ENCODE results near the gene ERMARD.

DNA sequence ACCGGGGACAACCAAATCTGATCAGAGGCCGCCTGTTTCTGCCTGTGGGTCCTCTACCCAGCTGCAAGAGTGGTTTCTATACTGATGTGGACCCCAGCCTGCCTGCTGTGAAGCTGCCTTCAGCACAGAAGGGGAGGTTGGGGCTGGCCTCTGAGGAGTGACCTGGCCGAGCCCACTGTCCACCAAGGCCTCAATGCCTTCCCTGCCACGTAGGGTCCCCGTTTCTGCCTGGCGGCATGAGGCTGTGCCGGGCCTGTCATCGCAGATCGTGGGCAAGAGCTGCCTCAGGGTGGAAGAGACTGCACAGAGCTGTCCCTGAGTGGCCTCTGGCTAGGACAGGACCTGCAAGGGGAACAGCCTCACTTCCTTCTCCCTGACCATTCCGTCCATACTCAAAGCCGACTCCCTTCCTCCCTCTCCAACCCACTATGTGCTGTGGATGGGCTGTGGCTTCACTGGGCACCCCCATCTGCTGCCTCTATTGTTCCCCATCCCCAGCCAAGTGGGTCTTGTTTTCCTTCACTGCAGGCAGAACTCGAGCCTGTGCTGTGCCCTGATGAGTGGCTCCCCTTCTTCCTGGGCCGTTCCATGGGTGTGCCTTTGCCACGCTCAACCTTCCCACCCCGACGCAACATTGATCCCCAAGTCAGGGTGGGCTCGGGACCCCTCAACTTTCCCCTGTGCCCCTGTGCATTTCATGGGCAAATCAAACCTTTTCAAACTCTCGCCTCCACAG, 60.3 kb downstream of the ERMARD start:
- TF ChIP-seq, protein P1, sequence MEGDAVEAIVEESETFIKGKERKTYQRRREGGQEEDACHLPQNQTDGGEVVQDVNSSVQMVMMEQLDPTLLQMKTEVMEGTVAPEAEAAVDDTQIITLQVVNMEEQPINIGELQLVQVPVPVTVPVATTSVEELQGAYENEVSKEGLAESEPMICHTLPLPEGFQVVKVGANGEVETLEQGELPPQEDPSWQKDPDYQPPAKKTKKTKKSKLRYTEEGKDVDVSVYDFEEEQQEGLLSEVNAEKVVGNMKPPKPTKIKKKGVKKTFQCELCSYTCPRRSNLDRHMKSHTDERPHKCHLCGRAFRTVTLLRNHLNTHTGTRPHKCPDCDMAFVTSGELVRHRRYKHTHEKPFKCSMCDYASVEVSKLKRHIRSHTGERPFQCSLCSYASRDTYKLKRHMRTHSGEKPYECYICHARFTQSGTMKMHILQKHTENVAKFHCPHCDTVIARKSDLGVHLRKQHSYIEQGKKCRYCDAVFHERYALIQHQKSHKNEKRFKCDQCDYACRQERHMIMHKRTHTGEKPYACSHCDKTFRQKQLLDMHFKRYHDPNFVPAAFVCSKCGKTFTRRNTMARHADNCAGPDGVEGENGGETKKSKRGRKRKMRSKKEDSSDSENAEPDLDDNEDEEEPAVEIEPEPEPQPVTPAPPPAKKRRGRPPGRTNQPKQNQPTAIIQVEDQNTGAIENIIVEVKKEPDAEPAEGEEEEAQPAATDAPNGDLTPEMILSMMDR (IDR thresholded peaks at IDR 0.05; ENCODE audit: low read depth, low read length), result no peak
- TF ChIP-seq POLR2A (IDR thresholded peaks at IDR 0.05; ENCODE audit: extremely low read depth, insufficient read length), result no peak
- TF ChIP-seq, protein P2, sequence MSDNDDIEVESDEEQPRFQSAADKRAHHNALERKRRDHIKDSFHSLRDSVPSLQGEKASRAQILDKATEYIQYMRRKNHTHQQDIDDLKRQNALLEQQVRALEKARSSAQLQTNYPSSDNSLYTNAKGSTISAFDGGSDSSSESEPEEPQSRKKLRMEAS (IDR thresholded peaks at IDR 0.05; ENCODE audit: low read depth, low read length), result no peak

Data from NB4 (cell line).